Activated CD4-positive, alpha-beta T cell treated with anti-CD3 and anti-CD28 coated beads, Interleukin-2, amount 50 U/mL, for 16 hours (primary cell): Measurements from ENCODE around the gene CCDC24.

Experiments
- DNase-seq: peaks from one replicate; pipeline ENCODE4 v3.0.0-alpha.2; 2020

CCDC24 gene

DNA sequence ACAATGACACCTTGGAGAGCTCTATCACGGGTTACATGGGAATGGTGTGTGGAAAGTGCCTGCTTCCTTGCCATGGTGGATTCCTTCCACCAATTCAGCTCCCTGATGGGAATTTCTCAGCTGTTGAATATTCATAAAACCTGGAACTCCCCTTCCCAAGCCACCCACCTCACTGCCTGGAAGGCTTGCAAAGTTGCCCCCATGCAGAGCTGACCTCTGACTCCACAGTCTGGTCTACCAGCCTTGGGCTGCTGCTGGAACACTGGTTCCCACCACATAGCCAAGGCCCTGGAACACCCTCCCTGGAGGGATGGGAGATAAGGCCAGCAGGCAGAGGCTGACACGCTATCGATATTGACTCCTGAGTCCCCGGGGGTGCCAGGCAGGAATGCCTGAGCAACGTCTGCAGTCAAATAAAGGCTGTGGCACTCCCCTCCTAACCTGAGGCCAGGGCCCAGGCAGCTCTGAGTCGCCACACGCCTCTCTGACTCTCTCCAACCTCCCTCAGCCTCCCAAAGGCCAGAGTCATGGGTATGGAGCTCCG is 8.8 kb downstream of the CCDC24 start:
- DNase-seq, result no peak

DNA sequence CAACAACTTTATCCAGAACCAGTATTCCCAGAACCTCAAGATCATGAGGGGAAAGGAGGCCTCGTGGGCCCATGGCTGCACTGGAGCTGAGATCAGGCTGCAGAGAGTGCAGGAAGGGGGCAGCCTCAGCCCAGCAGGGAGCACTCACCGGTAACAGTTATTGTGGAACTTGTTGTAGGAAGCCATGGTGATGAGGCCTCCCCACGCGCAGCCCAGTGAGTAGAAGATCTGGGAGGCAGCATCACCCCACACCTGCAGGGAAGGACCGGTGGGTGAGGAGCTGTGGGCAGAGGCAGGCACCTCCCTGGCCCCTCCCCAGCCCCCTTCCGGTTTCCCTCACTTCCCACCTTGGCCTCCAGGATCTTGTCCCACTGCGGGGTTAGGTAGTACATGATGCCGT is 10.8 kb downstream of the CCDC24 start:
- DNase-seq, result no peak

DNA sequence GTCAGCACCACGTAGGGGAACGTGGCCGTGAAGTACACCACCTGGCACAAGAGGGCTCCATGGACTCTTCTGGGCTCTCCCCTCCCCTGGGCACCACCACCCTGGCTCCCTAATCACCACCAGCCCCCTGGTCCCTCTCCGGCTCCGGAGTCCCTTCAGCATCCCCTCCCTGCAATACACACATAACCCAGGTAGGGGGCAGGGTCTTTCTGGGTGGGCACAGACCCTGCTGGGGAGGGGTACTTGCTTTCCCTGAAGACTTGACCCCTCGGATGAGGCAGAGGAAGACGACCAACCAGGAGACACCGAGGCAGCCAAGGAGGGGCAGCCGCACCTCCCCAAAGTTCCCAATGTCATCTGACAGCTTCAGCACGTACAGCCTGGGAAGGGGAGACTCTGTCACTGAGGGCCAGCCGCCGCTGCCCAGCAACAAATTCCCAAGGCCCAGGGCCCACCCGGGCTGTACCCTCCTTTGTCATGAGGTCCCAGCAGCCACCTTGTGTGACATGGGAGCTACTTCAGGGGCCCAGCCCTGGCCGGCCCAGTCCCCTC is 11.3 kb downstream of the CCDC24 start:
- no peak for DNase-seq

DNA sequence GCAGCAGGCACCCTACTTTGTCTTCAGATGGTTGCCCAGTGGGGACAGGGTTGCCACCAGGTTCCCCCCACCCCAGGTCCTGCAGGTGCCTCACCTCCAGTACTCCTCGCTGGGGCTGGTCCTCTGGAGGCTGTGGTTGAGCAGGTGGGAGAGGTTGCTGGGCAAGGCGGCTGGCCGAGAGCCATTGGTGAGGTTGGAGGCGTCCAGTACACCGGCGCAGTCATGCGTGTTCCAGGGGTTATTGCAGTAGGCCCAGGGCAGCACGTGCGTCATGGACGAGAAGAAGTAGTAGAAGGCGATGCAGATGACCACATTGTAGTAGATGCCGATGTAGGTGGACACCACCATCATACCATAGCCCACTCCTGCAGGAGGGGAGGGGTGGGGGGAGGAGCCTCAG is 16.9 kb downstream of the CCDC24 start:
- no peak for DNase-seq

DNA sequence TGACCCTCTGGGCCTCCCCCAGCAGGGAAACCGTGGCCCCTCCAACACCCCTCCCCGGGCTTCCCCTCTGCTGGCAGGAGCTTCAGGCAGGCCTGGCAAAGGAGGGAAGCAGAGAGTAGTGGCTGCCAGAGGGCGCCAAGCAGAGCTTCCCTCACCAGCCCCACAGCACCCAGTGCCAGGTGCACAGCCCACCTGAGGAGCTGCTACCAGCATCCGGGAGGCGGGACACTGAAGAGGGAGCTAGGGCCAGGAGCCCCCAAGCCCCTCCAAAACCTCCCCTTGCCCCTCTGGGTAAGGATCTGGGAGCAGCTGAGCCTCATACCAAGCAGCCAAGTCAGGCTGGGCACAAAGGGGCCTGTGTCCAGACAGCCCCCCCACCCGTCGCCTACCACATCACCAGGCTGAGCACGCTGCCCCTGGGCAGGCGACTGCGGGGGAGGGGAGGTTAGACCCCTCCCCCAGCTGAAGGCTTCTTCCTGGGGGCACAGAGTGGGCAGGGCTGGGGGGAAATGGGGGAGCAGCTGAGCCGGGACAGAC is 19.6 kb downstream of the CCDC24 start:
- DNase-seq, result no peak

DNA sequence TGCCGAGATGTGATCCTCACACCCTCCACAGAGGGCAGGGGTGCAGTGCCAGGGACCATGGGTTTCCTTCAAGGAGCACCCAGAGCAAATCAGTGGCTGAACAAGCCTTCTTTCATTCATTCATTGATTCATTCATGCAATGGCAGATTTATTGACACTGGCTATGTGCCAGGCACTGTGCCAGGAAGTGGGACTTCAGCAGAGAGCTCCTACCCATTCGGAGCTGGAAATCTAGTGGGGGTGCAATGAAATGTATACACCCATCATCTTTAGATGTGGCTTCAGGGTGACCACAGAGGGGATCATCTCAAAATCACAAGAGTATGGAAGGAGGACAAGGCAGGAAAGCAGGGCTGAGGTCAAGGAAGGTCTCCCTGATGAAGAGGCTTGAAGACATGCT is 21.0 kb downstream of the CCDC24 start:
- no peak for DNase-seq

DNA sequence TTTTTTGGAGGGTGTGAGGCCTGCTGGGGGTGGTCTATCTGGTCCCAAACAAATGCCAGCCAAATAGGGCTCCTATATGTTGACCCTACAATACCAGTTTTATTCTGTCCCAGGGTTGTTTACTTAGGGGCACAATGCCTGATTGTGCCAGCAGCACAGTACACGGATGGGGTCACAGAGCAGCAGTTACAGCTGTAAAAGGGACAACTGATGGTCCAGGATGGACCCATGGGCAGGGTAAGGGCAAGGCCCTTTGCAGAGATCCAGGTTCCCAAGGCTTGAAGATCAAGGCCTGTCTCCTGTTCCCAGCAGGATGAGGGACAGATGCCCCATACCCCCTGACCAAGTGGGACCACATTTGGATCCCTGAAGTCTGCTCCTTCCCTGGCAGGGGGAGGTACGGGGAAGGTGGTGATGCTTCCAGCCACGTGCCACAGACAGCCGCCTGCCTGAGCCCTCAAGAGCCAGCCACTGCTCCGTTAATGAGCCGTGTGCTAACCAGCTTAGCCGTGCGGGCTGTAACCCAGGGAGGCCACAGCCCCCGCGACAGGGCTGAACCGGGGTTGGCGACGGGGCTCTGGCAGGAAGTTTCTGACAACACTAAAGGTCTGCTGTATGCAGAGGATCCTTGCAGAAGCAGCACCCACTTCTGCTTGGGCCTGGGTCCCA is 21.7 kb downstream of the CCDC24 start:
- DNase-seq, result no peak

DNA sequence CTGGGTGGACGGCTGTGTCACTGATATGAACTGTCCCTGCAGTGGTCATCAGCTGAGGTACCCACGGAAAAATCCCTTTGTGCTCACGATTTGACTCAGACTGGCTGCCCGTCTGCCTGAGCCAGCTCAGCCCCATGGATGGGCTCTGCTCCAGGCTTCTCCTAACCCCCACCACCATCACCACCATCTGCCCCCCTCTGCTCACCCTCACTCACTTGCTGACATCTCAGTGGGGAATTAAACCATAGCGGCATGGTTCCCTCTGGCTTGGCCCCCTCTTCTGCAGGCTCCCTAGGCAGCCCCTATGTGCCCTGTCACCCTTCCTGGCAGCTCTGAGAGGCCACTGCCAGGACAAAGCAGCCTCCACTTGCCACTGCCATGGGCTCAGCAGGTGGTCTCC is 22.6 kb downstream of the CCDC24 start:
- DNase-seq, result no peak

DNA sequence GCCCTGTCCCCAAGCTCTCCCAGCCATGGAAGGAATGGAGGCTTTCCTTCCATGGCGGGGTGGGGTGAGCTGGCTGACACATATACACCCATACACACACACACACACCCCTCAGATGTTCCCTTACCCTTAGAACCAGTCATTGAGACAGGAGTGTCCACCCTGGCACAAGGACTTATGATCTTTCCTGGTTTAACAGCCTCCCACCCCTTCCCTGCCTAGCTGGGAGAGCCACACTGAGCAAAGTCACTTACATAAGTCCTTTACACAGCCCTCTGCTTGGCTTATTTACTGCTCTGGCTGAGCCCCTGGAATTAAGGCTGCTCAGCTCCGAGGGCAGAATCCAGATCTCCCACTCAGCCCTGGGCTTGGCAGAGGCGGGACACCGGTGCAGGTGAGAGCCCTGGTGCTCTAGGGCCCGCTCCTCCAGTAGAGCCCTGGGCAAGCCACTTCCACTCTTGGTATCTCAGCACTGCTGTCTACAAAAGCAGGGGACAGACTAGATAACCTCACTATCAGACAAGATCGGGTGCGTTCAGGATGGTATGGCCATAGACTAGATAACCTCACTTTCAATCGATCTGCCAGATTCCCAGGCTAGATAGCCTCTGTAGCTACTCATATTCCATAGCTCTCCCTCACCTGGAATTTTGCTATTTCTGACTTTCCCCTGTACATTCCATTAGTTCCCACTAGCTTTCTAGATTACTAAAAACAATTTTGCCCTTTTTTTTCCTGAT is 23.1 kb downstream of the CCDC24 start:
- DNase-seq, result no peak

DNA sequence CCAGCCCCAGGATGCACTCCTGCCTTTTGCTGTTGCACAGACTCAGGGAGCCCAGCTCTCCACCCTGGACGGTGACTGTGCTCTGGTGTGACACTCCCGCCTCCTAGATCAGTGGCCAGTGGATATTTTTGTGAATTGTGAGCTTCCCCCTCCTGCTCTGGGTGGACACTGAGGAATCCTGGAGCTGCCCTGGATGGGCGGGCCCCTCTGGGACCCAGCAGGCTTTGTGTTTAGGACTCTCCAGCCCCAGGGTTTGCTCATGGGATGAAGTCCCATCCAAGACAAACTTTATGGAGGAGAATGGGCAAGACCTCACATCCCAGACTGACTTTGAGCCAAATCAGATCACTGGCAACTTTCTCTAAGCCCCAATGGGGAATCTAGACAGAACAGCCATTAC is 23.8 kb downstream of the CCDC24 start:
- no peak for DNase-seq

DNA sequence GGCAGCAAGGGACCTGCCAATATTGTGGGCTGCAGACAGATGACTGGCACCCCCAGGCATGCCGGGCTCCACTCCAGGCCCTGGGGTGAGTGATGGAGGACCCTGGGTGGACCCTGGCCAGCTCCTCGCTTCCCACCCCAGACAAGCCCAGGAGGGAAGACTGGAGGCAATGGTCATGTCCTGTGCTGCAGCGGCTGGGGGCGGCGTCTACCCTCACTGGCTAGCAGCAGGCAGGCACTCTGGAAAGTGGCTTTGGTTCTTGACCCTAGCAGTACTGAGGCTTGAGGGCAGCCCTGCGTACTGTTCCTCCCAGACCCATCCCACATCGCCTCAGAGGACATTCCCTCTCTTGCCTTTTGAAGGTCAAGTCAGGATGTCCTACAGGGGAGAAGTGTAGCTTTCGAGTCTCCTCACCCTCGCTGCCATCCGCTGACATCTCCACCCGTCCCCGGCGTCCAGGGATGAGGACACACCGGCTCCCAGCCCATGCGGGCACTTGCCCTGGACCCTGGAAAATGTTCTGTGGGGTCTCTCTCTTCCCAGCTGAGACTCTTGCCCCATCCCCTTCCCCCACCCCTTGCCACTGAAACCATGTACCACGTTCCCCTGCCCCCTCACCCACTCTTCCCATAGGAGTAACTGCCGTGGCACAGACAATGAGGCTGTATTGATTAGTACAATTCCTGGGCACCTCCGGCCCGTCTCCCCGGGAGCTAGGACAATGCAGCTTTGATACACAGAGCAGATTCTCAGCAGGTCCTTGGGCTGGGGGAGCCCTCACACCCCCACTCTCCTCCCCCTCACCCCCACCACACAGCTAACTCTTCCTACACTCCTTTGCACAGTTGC is 24.9 kb downstream of the CCDC24 start:
- no peak for DNase-seq

DNA sequence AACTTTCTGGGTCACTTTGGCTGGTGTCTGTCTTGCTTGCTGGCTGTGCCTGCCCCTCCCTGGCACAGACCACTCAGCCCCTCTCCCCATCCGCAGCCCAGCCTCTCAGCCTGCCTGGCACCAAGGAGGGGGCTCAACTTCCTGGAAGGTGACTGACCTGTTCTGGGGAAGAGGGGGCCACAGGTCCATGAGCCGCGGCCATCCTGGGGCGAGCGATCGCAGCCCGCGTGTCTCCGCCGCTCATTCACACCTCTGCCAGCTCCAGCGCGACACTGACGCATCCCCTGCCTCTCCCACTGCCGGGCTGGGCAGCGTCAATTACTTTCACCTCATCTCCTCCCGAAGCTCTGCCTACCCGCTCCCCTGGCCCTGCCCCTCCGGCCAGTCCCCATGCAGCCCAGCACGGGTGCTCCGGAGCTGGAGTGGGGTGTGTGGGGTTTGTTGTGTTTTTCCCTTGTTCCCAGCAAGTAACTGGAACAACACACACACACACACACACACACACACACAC is 25.5 kb downstream of the CCDC24 start:
- no peak for DNase-seq

DNA sequence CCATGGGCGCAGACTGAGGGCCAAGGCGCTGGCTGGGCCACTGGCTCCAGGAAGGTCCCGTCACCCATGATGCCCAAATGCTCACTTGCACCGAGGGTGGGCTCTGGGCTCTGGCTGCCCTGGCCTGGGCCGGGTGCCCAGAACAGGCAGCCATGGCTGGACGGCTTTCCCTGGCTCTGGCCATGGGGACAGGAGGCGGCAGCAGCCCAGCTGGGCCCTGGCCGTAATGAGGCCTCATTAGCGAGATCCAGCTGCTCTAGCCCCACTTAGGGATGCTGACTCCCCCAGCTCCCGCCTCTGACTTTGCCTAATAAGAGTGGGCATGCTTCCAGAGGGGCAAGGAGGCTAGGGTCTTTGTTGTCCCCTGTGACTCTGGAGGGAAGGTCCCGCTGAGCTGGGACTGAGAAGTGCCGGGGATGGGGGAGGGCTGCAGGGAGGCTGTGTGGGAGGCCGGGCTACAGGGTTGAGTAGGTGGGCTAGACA is 28.1 kb downstream of the CCDC24 start:
- no peak for DNase-seq

DNA sequence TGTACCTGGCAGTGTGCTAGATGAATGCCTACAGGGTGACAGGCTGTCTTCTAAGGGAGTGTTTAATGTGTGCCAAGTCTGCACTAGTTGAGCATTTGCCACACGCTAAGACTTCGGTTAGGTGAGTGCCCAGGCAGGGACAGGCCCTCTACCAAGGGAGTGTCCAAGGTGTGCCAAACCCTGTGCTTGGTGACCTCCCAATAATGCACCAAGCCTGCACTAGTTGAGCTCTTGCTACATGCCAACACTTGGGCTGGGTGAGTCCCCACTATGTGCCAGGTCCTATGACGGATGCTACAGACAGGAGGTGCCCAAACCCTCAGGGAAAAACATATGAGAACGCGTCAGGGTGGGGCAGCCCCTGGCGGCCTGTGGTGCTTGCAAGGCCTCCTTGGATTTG is 29.1 kb downstream of the CCDC24 start:
- no peak for DNase-seq

DNA sequence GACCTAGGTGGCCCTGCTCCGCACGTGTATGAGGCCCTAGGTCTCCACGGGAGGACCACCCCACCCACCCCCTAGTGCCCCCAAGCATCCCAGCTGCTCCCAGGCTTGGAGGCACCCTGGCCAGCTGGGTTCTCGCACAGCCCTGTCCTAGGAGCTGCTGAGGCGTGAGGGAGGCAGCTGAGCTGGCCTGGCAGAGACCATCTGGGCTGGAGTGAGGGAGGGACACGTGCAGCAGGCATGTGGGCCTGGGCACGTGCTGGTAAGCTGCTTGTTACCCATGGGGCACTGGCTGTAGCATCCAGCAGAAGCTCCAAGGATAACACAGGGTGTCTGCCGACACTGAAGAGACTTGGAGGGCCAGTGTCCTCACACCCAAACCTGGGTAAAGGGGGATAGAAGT is 29.8 kb downstream of the CCDC24 start:
- DNase-seq, result no peak

DNA sequence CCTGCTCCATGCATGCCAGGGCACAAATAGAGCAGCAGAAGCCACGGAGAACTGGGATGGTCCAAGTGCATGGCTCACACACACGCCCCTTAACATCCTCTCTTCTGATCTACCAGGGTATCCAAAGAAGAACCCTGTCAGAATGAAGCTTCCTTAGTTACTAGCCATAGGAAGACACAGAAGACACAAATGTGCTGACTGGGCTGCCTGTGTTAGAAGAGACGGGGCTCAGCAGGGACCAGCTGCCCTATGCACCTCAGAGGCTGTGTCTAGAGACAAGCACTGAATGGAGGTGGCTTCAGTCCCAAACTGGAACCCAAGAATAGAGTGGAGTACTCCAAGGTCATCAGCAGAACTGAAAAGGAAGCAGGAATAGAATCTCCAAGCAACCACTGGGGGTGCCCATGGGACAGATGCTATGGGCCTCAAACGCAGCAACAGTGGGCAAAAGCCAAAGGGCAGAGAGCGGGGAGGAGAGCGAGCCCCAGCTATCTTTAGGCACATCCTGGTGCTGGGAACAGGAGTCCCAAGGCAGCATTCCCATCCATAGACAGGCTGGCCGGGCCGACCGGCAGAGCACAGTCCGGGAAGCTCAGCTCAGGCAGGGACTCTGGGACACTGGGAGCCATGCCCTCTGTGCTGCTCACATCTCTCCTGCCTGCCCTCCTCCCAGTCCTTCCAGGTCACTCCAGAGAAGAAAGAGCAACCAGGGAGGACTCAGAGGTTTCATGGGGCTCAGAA is 30.4 kb downstream of the CCDC24 start:
- no peak for DNase-seq

DNA sequence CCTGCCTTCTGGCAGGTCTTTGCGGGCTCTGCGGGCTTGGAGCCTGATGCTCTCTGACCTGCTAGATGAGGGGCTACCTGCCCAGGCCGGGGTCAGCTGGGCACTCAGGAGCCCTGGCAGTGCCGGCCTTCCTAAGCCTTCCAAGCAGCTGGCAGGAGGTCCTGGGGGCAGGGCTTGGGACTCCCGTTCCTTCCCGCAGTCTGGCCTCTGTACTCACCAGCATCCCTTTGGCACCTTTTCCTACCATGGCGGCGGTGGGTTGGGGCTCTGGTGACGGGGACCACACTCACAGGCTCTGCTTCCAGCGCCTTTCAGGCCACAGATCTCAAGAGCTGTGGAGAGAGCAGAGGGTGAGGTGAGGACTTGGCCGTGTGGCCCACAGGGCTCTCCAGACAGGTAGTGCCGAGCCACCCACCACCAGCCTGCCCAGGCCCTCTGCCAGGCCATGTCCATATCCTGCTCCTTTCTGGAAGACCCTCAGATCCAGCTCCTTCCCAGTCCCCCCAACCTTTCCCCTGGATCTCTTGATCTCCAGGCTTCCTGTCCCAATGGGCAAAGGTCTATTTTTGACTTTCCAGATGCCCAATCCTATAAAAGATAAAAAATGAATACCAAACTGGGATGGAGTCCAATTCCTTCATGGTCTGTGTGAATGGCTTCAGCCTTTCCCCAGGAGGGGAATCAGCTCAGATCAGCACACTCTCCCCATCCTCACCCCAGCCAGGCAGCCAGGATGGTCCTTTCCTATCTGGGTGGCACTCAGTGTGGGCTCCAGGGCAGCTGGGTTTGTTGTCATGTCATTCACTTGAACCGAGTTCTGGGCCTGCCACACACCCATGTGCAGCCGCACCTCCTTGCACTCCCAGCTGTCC is 32.9 kb downstream of the CCDC24 start:
- DNase-seq, result no peak

DNA sequence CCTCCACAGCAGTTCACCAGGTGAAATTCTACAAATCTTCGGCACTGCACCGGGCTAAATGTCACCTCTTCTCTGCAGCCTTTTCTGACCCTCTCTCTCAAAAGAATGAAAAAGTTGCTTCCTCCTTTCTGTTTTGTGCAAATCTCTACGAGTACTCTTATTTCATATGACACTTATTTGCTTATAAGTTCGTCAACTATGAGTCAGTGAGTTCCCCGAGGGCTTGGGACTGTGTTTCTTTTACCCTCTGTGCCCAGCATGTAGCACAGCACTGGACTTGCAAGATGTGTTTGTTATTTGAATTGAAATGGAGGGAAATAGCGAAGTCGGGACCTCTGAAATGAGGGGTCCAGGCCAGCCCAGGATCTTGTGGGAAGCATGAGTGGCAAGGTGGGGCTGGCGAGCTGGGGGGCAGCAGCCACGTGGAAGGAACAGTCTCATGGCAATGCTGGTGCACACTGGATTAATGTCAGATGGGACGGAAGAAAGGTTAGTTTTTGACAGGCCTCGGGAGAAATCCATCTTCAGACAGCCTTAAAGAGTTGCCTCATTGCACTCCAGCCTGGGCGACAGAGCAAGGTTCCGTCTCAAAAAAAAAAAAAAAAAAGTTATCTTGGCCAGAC is 33.6 kb downstream of the CCDC24 start:
- DNase-seq, result no peak

DNA sequence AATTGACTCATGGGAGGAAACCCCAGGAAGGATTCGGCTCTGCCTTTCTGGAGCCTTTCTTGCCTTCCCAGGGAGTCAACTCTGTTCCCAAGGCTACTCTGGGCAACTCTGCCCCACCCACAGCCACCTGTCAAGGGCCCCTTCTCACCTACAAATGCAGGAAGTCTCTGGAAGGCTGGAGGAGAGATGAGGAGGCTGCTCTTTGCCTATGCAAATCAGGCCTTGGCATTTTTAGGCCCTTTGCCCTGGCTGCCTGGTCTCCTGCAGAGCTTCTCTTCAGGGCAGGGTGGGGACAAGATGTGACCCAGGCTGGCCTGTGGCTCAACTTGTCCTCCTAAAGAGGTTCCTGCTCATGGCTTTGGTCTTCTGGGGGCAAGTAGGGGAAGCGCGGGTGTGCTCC is 34.4 kb downstream of the CCDC24 start:
- no peak for DNase-seq

DNA sequence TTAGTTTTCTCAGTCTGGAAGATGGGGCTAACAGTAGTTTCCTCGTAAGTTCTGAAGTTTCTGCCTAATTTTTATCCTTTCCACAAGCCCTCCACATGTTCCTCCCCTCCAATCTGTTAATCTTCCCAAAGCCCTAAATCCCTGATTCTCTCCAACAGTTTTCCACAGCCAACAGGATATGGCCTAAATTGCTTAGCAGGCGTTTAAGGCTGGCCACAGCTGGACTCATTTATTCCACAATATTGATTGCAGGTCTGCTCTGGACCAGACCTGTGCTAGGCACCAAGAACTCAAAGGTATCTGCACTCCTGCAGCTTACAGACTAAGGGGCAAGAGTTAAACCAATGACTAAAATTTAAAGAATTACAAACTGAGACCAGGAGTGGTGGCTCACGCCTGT is 35.9 kb downstream of the CCDC24 start:
- DNase-seq, result no peak
